ENCODE data around the gene ATP9B. TPM values are rescaled to one million over a fixed set of nuclear protein-coding genes. Genes with fewer than 3 reads are reported as not detected.
A peak's percentile ranks its signal among the peaks of the same experiment; 100 is the strongest.

ATP9B gene
- total RNA-seq, 2 donors from 2014 or later = 15.4 to 17.6 TPM

DNA sequence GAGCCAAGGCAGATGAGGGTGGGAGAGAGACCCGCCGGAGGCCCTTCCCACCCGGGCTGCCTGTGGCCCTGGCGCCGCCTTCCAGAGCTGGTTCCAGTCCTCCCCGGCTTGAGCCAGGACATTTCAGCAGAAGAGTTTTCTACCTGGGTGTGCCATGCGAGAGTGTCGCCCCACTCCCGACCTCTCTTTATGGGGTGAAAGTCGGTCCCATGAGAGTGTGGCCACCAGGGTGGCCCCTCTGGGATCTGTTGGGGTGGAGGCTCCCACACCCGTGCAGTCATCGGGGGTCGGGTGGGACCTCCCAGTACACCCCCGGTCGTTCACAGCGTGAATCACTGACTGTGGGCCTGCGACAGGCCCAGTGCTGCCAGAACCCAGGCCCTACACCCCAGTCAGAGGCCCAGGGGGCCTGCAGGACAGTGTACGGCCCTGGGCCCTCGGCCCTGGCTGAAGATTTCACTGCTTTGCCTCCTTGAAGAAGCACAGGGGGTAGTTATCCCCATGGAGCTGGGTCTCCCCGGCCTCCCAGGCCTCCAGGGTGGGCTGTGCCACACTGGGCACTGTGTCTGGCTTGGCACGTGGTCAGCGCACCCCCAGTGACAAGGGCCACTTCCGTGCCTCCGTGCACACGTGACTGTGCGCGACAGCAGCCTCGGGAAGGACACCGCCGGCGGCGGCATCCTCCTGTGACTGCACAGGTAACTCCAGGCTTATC, 332.5 kb downstream of the ATP9B start:
- no peaks in the 10 kb centered on the region for H3K36me3 ChIP-seq
- H3K4me1 ChIP-seq = peaks cover 0 to 67% of the 10 kb centered on the region in 2 donors
- no peaks in the 10 kb centered on the region for H3K9me3 ChIP-seq
- no peak for DNase-seq (ENCODE audit: low spot score)
- no peak overlapping the region for H3K4me3 ChIP-seq
- H3K27me3 ChIP-seq = no peaks in the 10 kb centered on the region
- peak overlapping the region; percentile 2 to 91 for H3K27ac ChIP-seq
- TF ChIP-seq, protein P1, sequence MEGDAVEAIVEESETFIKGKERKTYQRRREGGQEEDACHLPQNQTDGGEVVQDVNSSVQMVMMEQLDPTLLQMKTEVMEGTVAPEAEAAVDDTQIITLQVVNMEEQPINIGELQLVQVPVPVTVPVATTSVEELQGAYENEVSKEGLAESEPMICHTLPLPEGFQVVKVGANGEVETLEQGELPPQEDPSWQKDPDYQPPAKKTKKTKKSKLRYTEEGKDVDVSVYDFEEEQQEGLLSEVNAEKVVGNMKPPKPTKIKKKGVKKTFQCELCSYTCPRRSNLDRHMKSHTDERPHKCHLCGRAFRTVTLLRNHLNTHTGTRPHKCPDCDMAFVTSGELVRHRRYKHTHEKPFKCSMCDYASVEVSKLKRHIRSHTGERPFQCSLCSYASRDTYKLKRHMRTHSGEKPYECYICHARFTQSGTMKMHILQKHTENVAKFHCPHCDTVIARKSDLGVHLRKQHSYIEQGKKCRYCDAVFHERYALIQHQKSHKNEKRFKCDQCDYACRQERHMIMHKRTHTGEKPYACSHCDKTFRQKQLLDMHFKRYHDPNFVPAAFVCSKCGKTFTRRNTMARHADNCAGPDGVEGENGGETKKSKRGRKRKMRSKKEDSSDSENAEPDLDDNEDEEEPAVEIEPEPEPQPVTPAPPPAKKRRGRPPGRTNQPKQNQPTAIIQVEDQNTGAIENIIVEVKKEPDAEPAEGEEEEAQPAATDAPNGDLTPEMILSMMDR (IDR thresholded peaks at IDR 0.05) = no peak

GRCh38 chr18:79402209-79402576, 333.0 kb downstream of the ATP9B start:
- H3K9me3 ChIP-seq = no peaks in the 10 kb centered on the region
- peaks cover 0 to 63% of the 10 kb centered on the region in 2 donors for H3K4me1 ChIP-seq
- H3K27ac ChIP-seq = no peak overlapping the region
- H3K4me3 ChIP-seq = no peak overlapping the region
- no peaks in the 10 kb centered on the region for H3K36me3 ChIP-seq
- no peak for DNase-seq (ENCODE audit: low spot score)
- no peaks in the 10 kb centered on the region for H3K27me3 ChIP-seq
- TF ChIP-seq, protein P1 (IDR thresholded peaks at IDR 0.05) = no peak

DNA sequence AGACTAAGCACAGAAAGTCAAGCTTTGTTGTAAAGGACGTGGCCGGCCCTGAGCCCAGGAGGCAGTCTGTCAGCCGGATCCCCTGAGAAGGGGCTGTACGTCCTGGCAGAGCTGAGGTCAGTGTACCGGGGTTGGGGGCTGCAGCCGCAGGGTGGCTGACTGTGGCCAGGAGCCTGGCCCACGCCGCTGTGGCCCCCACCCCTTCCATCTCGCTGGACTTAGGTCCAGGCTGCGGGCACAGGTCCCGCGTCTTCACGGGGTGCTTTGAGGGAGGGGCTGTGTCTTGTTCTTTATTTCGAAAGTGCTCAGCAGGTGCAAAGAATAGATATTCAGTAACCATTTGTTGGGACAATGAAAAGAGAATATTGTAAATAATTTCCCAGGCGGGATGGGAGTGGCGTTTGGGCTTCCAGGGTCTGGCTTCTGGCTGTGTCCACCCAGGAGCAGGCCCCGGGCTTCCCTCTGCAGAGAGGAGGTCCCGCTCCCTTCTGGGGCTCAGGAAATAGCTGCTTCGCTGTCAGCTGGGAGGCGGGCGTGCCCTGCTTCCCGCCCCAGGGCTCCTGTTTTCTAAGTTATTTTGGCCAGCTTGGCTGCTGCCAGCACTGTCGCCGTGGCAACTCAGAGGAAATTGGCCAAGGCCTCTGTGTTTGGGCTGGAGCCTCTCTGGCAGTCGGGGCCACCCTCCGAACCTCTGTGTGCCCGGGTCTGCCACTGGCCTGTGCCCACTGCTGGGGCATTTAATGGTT, 334.0 kb downstream of the ATP9B start:
- DNase-seq (ENCODE audit: low spot score) = peak; percentile 90

GRCh38 chr18:79403723-79404566, 334.8 kb downstream of the ATP9B start:
- H3K4me1 ChIP-seq = peaks cover 0 to 63% of the 10 kb centered on the region in 2 donors
- TF ChIP-seq, protein P1 (IDR thresholded peaks at IDR 0.05) = no peak
- no peak for DNase-seq (ENCODE audit: low spot score)
- no peaks in the 10 kb centered on the region for H3K9me3 ChIP-seq
- no peaks in the 10 kb centered on the region for H3K27me3 ChIP-seq
- H3K36me3 ChIP-seq = no peaks in the 10 kb centered on the region
- H3K27ac ChIP-seq = peak overlapping the region; percentile 61 to 65
- peak overlapping the region in 1 of 2 donors; percentile 12 for H3K4me3 ChIP-seq

More for the DNA sequence above, 334.0 kb downstream of the ATP9B start:
- Histone ChIP-seq H3K27me3 (no peaks in the 10 kb centered on the region), H3K4me3 (peak overlapping the region in 1 of 2 donors; percentile 12), H3K27ac (peak overlapping the region; percentile 61 to 65), H3K9me3 (no peaks in the 10 kb centered on the region), H3K36me3 (no peaks in the 10 kb centered on the region), H3K4me1 (peaks cover 0 to 63% of the 10 kb centered on the region in 2 donors)
- TF ChIP-seq, protein P1 (IDR thresholded peaks at IDR 0.05) = peak in 1 of 2 donors; percentile 13

DNA sequence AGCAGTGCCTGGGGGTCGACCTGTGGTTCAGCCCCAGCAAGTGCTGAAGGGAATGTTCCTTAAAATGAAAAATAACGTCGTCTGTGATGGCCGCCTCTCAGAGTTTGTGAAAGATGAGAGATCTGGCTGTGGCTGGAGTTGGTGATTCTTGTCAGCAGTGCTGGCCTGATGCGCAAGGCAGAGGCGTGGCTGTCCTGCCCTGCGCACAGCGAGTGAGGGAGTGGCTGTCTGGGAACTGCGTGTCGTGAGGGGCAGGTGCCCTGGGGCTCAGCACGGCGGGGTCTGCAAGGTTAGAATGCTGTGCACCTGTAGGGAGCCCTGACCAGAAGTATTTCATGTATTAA, 335.3 kb downstream of the ATP9B start:
- TF ChIP-seq, protein P1 (IDR thresholded peaks at IDR 0.05) = no peak
- H3K4me3 ChIP-seq = no peak overlapping the region
- H3K27ac ChIP-seq = peak overlapping the region in 1 of 2 donors; percentile 65
- peaks cover 0 to 57% of the 10 kb centered on the region in 2 donors for H3K4me1 ChIP-seq
- H3K36me3 ChIP-seq = no peaks in the 10 kb centered on the region
- no peak for DNase-seq (ENCODE audit: low spot score)
- no peaks in the 10 kb centered on the region for H3K27me3 ChIP-seq
- H3K9me3 ChIP-seq = no peaks in the 10 kb centered on the region

Measured in right atrium auricular region (tissue), 2 donors.